Common myeloid progenitor, CD34-positive (primary cell): Measurements from ENCODE around the gene PELI2.
A peak's percentile ranks its signal among the peaks of the same experiment; 100 is the strongest.

Experiments
- CTCF ChIA-PET: fragments of 350-600 bp; sonication (Branson Sonifier 250); formaldehyde crosslinking; loops from one replicate; lab custom pipeline; 2021; ENCODE audit warnings: antibody characterized with exemption; lab: Charles Lee
- POLR2A ChIA-PET: fragments of 350-600 bp; sonication (Branson Sonifier 250); formaldehyde crosslinking; loops from one replicate; lab custom pipeline; 2021; ENCODE audit warnings: antibody characterized with exemption; lab: Charles Lee
- DNase-seq, 3 donors: peaks; one replicate each; pipeline versions ENCODE4 v3.0.0 to v3.0.0-alpha.2; 2013
- H3K27ac ChIP-seq, 2 experiments: 1 replicate in 1 of 2; 2 replicates in 1 of 2; pipeline ENCODE4 v1.7.0; 2013; ENCODE audit warnings: inconsistent platforms in 2 of 2, low read length in 2 of 2, mild to moderate bottlenecking in 2 of 2, low read depth in 1 of 2, moderate library complexity in 1 of 2; ENCODE audit not compliant: severe bottlenecking in 2 of 2, insufficient read depth in 1 of 2, poor library complexity in 1 of 2
- H3K27me3 ChIP-seq, 5 experiments: replicated peaks in 2 of 5; 1 replicate in 3 of 5; 2 replicates in 2 of 5; pipeline versions ENCODE4 v1.6.1 to v1.7.0; 2013; ENCODE audit warnings: low read length in 4 of 5, mild to moderate bottlenecking in 2 of 5, moderate library complexity in 2 of 5, inconsistent platforms in 1 of 5; ENCODE audit not compliant: insufficient read depth in 5 of 5, control insufficient read depth in 4 of 5
- H3K36me3 ChIP-seq, 4 experiments: 1 replicate in 2 of 4; 2 replicates in 2 of 4; pipeline versions ENCODE4 v1.6.1 to v1.7.0; 2013; ENCODE audit warnings: low read length in 3 of 4, control low read depth in 1 of 4, mild to moderate bottlenecking in 1 of 4; ENCODE audit not compliant: control insufficient read depth in 4 of 4, insufficient read depth in 4 of 4
- H3K4me1 ChIP-seq, 4 experiments: 1 replicate in 3 of 4; 2 replicates in 1 of 4; pipeline versions ENCODE4 v1.6.1 to v1.7.1; 2013; ENCODE audit warnings: low read length in 3 of 4, mild to moderate bottlenecking in 3 of 4, control low read depth in 1 of 4, inconsistent platforms in 1 of 4, moderate library complexity in 1 of 4; ENCODE audit not compliant: control insufficient read depth in 4 of 4, insufficient read depth in 4 of 4; ENCODE audit errors: control extremely low read depth in 1 of 4
- H3K4me3 ChIP-seq, 7 experiments: 1 replicate in 4 of 7; 2 replicates in 3 of 7; pipeline versions ENCODE4 v1.5.1 to v1.7.0; 2013; ENCODE audit warnings: mild to moderate bottlenecking in 7 of 7, low read length in 6 of 7, moderate library complexity in 6 of 7, inconsistent platforms in 2 of 7, low read depth in 2 of 7, control low read depth in 1 of 7; ENCODE audit not compliant: insufficient read depth in 4 of 7, control insufficient read depth in 1 of 7; ENCODE audit errors: extremely low read depth in 1 of 7
- H3K9me3 ChIP-seq, 5 experiments: 1 replicate in 4 of 5; 2 replicates in 1 of 5; pipeline versions ENCODE4 v1.6.1 to v1.7.1; 2013; ENCODE audit warnings: low read length in 4 of 5, mild to moderate bottlenecking in 2 of 5, inconsistent platforms in 1 of 5, low read depth in 1 of 5, moderate library complexity in 1 of 5; ENCODE audit not compliant: control insufficient read depth in 4 of 5, insufficient read depth in 2 of 5; ENCODE audit errors: control extremely low read depth in 1 of 5
- WGBS: methylation state at CpG from one replicate; pipeline ENCODE4 v1.1.5; 2013; ENCODE audit not compliant: insufficient coverage; 5-methylcytosine and 5-hydroxymethylcytosine counted together

Gene PELI2

DNA sequence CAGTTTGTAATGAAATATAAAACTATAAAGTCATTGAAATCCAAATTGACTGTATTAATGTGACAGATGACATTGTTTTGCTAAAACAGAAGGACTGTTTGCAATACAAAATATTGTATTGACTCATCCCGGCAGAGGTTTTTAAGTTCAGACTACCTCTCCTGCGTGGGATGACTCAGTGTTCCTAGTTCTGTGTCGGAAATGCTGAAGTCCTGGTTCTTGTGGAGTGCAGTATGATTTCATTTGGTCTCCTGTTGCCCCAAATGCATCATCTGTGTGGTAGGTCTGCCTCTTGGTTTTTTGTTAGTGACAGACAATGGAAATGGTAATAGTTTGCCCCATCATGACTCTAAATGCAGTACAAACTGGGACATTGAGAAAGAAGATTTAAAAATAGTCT is 27.8 kb downstream of the PELI2 start:
- ChIA-PET CTCF (no interaction called here), POLR2A (no interaction called here)
- Histone ChIP-seq H3K4me3 (no peak overlapping the region), H3K9me3 (no peaks in the 10 kb centered on the region), H3K27me3 (no peaks in the 10 kb centered on the region), H3K27ac (no peak overlapping the region), H3K36me3 (no peaks in the 10 kb centered on the region), H3K4me1 (peaks cover 35 to 46% (median 39%) of the 10 kb centered on the region in 4 experiments)
- no peak for DNase-seq
- 100% methylated on average over 3 of the region's 3 CpGs for WGBS

DNA sequence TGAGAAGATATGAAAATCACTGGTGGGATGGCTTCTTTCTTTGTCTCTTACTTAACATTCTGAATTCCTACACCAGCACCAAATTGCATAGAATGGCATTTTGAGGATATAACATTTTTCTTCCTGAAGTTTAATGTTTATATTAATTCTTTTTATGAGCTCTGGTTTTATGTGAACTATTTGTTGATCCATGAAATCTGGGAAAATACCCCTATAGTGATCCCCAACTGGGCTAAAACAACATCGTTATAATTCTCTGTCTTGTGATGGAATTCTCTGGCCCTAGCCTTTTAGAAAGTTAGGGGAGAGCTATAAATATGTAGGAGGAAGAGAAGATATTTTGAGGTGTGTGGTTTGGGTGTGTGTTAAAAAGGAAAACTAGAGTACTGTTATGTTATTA is 29.2 kb downstream of the PELI2 start:
- Histone ChIP-seq H3K36me3 (no peaks in the 10 kb centered on the region), H3K9me3 (no peaks in the 10 kb centered on the region), H3K27ac (no peak overlapping the region), H3K27me3 (no peaks in the 10 kb centered on the region), H3K4me3 (no peak overlapping the region), H3K4me1 (peaks cover 35 to 58% (median 45%) of the 10 kb centered on the region in 4 experiments)
- DNase-seq, result peak in 1 of 3 donors; percentile 21
- CTCF ChIA-PET, result no interaction called here
- no CpG with 5 or more reads among the region's 1 CpG for WGBS
- POLR2A ChIA-PET, result no interaction called here

DNA sequence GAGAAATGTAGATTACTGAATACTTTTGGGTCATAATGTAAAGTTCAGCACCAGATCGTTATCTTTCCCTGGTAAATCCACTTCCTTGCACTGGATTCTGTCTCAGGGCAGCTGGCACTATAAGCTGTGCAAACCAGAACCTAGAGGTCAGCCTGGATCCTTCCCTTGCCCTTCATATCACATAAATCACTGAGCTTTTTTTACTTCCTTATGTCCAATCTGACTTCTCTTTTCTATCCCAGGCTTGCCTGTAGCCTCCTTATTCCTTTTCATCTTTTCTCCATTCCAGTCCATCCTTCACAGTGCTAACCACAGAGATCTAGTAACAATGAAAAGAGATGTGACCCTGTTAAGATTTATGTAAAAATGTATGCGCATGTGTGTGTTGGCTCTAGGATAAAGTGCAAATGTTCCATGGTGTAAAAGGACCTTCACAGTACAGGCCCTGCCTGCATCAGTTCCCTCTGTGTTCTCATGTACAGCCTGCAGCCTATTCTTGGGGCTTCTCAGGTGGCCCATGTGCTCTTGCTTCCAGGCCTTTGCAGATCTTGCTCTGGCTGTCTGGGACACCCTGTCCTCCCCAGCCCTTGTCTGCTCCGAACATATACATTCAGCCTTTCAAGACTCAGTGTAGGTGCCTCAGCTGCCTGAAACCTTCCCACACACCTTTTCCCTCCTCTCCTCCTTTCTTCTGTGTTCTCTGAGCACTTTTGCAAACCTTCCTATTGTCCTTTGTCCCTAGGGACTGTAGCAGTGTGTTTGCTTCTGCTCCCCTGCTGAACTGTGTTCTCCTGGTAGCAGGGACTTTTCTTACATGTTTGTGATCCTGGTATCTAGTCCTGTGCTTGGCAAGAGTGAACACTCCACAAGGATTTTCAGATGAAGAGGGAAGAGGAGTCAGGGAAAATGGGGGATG is 30.0 kb downstream of the PELI2 start:
- Histone ChIP-seq H3K4me3 (peak overlapping the region in 2 of 7 experiments; percentile 18 to 21), H3K27me3 (no peaks in the 10 kb centered on the region), H3K27ac (no peak overlapping the region), H3K9me3 (no peaks in the 10 kb centered on the region), H3K4me1 (peaks cover 35 to 61% (median 45%) of the 10 kb centered on the region in 4 experiments), H3K36me3 (no peaks in the 10 kb centered on the region)
- ChIA-PET CTCF (interaction anchor here (0.8 to 1.1 kb wide), 2 partner anchors 11 to 16 kb away, joined by 3 to 4 read pairs; no protein-coding TSS in a partner anchor), POLR2A (no interaction called here)
- DNase-seq, result peak in 2 of 3 donors; percentile 20 to 54
- 50% methylated on average over 2 of the region's 3 CpGs for WGBS

DNA sequence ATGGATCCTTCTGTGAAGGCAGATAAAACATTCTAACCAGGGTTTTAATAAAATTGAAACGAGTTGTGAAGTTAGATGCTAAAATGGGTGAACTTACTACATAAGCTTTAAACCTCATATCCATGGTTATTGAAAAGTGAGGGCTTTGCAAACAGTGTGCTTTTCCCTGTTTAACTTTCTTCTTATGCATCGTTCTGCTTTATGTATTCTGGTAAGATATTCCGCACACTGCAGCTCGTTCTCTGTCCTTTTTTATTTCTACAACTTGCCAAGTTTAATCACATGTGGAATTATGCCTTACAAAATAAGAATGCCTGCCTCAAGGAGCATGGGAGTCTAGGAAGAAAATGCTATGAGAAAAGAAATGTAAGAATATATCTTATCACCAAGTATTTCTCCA is 30.9 kb downstream of the PELI2 start:
- CTCF ChIA-PET, result interaction anchor here (0.8 to 1.5 kb wide), 4 partner anchors 12 to 17 kb away, joined by 3 to 4 read pairs (median 4); no protein-coding TSS in a partner anchor

DNA sequence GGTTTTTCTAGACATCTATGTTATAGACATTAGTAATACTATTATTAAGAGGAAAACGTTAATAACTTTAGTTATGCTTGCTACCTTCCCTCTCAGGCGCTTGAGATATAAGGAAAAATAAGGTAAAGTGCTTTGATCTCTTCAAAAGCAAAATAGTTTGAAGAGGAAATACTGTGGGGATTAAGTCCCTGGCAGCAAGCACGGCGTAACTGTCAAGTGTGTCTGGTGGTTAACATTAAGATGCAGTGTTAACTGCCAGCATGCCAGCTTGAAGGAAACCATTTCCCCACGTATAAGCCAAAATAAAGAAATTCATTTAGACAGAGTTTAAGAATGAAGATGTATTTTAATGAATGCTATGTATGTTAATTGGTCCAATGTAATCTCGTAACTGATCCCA is 31.8 kb downstream of the PELI2 start:
- Histone ChIP-seq H3K4me1 (peaks cover 35 to 59% (median 45%) of the 10 kb centered on the region in 4 experiments), H3K9me3 (no peaks in the 10 kb centered on the region), H3K4me3 (peak overlapping the region in 4 of 7 experiments; percentile 8 to 49 (median 12)), H3K27ac (peak overlapping the region in 1 of 2 experiments; percentile 53), H3K27me3 (no peaks in the 10 kb centered on the region), H3K36me3 (no peaks in the 10 kb centered on the region)
- ChIA-PET POLR2A (interaction anchor here (0.7 to 0.9 kb wide), 2 partner anchors 62 to 257 kb away, joined by 3 read pairs; no protein-coding TSS in a partner anchor), CTCF (interaction anchor here (0.8 to 1.5 kb wide), 4 partner anchors 8 to 65 kb away, joined by 3 to 4 read pairs (median 4); no protein-coding TSS in a partner anchor)
- WGBS, result 0% methylated on average over 1 of the region's 6 CpGs
- DNase-seq, result peak in 2 of 3 donors; percentile 66 to 83

More for the DNA sequence above, 30.9 kb downstream of the PELI2 start:
- Histone ChIP-seq H3K27me3 (no peaks in the 10 kb centered on the region), H3K36me3 (no peaks in the 10 kb centered on the region), H3K4me1 (peaks cover 35 to 59% (median 45%) of the 10 kb centered on the region in 4 experiments), H3K9me3 (no peaks in the 10 kb centered on the region), H3K4me3 (peak overlapping the region in 3 of 7 experiments; percentile 8 to 14 (median 10)), H3K27ac (no peak overlapping the region)
- WGBS, result 100% methylated on average over 1 of the region's 4 CpGs
- POLR2A ChIA-PET, result no interaction called here
- DNase-seq, result no peak

DNA sequence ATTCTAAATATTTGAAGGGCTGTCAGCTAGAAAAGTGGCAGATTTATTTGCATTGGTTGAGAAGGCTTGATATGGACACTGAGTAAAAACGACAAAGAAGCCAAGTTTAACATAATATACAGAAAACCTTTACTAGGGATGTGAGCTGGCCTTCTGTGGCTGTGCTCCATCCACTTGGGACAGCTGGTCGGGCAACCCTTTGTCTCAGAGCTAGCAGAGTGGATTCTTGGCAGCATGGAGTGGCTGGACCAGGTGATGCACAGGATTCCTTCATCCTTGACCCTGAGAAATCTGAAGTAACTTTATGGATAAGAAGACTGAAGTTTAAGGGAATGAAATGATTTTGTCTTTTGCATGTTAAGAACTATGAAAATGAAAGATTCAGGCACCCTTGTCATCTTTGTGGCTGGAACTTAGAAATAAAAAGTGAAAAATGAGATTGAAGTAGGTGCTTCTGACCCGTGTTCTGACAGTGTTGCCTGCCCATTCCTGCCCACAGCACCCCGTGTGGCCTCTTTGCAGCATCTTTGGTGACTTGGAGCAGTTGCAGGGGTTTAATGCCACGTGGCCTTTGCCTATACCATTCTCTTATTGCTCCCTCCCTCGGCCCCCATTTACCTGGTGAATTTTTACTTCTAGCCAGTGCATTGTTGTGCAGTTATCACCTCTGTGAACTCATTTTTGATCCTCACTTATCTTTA is 32.6 kb downstream of the PELI2 start:
- POLR2A ChIA-PET, result interaction anchor here (0.9 kb wide), 1 partner anchor 61 kb away, joined by 3 read pairs; no protein-coding TSS in a partner anchor
- CTCF ChIA-PET, result interaction anchor here (0.8 to 1.5 kb wide), 3 partner anchors 9 to 23 kb away, joined by 3 to 4 read pairs (median 3); no protein-coding TSS in a partner anchor
- Histone ChIP-seq H3K9me3 (no peaks in the 10 kb centered on the region), H3K27ac (peak overlapping the region in 1 of 2 experiments; percentile 53), H3K4me3 (no peak overlapping the region), H3K27me3 (no peaks in the 10 kb centered on the region), H3K4me1 (peaks cover 35 to 59% (median 45%) of the 10 kb centered on the region in 4 experiments), H3K36me3 (no peaks in the 10 kb centered on the region)
- peak in 2 of 3 donors; percentile 43 to 59 for DNase-seq
- 40% methylated on average over 4 of the region's 6 CpGs for WGBS
